ENCODE results near the gene ST6GALNAC2.
A peak's percentile ranks its signal among the peaks of the same experiment; 100 is the strongest.

The ST6GALNAC2 gene

DNA sequence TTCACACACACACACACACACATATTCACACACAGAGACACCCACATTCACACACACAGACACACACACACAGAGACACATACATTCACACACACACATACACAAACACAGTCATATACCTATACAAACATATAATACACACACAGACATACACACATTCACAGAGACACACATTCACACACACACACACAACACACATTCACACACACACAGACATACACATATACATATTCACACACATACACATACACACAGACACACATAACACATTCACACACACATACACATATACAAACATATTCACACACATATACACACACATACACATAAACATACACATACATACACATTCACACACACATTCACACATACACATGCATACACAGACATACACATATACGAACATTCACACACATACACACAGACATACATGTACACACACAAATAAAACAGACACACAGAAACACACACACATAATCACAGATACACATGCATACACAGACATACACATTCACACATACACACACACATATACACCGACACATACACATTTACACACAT is 37.9 kb downstream of the ST6GALNAC2 start (continued):
- TF ChIP-seq, protein P1, sequence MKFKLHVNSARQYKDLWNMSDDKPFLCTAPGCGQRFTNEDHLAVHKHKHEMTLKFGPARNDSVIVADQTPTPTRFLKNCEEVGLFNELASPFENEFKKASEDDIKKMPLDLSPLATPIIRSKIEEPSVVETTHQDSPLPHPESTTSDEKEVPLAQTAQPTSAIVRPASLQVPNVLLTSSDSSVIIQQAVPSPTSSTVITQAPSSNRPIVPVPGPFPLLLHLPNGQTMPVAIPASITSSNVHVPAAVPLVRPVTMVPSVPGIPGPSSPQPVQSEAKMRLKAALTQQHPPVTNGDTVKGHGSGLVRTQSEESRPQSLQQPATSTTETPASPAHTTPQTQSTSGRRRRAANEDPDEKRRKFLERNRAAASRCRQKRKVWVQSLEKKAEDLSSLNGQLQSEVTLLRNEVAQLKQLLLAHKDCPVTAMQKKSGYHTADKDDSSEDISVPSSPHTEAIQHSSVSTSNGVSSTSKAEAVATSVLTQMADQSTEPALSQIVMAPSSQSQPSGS (tag by site-specific recombination; IDR thresholded peaks at IDR 0.05; ENCODE audit: low read depth), result no peak
- TF ChIP-seq, protein P2, sequence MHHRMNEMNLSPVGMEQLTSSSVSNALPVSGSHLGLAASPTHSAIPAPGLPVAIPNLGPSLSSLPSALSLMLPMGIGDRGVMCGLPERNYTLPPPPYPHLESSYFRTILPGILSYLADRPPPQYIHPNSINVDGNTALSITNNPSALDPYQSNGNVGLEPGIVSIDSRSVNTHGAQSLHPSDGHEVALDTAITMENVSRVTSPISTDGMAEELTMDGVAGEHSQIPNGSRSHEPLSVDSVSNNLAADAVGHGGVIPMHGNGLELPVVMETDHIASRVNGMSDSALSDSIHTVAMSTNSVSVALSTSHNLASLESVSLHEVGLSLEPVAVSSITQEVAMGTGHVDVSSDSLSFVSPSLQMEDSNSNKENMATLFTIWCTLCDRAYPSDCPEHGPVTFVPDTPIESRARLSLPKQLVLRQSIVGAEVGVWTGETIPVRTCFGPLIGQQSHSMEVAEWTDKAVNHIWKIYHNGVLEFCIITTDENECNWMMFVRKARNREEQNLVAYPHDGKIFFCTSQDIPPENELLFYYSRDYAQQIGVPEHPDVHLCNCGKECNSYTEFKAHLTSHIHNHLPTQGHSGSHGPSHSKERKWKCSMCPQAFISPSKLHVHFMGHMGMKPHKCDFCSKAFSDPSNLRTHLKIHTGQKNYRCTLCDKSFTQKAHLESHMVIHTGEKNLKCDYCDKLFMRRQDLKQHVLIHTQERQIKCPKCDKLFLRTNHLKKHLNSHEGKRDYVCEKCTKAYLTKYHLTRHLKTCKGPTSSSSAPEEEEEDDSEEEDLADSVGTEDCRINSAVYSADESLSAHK (tag by site-specific recombination; IDR thresholded peaks at IDR 0.05), result no peak
- TF ChIP-seq ZNF792 (tag by site-specific recombination; IDR thresholded peaks at IDR 0.05) (no peak), ZNF214 (tag by site-specific recombination; IDR thresholded peaks at IDR 0.05; ENCODE audit: borderline replicate concordance) (no peak), ZNF112 (tag by site-specific recombination; IDR thresholded peaks at IDR 0.05) (no peak), MYNN (tag by site-specific recombination; IDR thresholded peaks at IDR 0.05; ENCODE audit: borderline replicate concordance) (0 out of 2 replicates have a peak, but pooled peaks have one; percentile 16), ZNF571 (tag by site-specific recombination; IDR thresholded peaks at IDR 0.05) (0 out of 2 replicates have a peak, but pooled peaks have one; percentile 12), ZNF223 (tag by site-specific recombination; IDR thresholded peaks at IDR 0.05) (no peak), ZNF624 (tag by site-specific recombination; IDR thresholded peaks at IDR 0.05) (peak; percentile 57; the same call in 1 of the 2 replicates), ZNF324 (tag by site-specific recombination; IDR thresholded peaks at IDR 0.05) (no peak), ZNF426 (tag by site-specific recombination; IDR thresholded peaks at IDR 0.05) (no peak), SP2 (tag by site-specific recombination; IDR thresholded peaks at IDR 0.05) (no peak), ZNF433 (tag by site-specific recombination; IDR thresholded peaks at IDR 0.05; ENCODE audit: low read depth) (no peak), ZNF184 (tag by site-specific recombination; IDR thresholded peaks at IDR 0.05) (no peak), ZNF169 (tag by site-specific recombination; IDR thresholded peaks at IDR 0.05) (no peak), ZNF391 (tag by site-specific recombination; IDR thresholded peaks at IDR 0.05; ENCODE audit: borderline replicate concordance, low read depth) (no peak), ZNF514 (tag by site-specific recombination; IDR thresholded peaks at IDR 0.05) (no peak), SETDB1 (IDR thresholded peaks at IDR 0.05; ENCODE audit: insufficient read length, low read length) (no peak), ZNF174 (tag by site-specific recombination; IDR thresholded peaks at IDR 0.05) (no peak)
- TF ChIP-seq, protein P3, sequence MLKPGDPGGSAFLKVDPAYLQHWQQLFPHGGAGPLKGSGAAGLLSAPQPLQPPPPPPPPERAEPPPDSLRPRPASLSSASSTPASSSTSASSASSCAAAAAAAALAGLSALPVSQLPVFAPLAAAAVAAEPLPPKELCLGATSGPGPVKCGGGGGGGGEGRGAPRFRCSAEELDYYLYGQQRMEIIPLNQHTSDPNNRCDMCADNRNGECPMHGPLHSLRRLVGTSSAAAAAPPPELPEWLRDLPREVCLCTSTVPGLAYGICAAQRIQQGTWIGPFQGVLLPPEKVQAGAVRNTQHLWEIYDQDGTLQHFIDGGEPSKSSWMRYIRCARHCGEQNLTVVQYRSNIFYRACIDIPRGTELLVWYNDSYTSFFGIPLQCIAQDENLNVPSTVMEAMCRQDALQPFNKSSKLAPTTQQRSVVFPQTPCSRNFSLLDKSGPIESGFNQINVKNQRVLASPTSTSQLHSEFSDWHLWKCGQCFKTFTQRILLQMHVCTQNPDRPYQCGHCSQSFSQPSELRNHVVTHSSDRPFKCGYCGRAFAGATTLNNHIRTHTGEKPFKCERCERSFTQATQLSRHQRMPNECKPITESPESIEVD (tag by site-specific recombination; IDR thresholded peaks at IDR 0.05), result no peak
- TF ChIP-seq, protein P4, sequence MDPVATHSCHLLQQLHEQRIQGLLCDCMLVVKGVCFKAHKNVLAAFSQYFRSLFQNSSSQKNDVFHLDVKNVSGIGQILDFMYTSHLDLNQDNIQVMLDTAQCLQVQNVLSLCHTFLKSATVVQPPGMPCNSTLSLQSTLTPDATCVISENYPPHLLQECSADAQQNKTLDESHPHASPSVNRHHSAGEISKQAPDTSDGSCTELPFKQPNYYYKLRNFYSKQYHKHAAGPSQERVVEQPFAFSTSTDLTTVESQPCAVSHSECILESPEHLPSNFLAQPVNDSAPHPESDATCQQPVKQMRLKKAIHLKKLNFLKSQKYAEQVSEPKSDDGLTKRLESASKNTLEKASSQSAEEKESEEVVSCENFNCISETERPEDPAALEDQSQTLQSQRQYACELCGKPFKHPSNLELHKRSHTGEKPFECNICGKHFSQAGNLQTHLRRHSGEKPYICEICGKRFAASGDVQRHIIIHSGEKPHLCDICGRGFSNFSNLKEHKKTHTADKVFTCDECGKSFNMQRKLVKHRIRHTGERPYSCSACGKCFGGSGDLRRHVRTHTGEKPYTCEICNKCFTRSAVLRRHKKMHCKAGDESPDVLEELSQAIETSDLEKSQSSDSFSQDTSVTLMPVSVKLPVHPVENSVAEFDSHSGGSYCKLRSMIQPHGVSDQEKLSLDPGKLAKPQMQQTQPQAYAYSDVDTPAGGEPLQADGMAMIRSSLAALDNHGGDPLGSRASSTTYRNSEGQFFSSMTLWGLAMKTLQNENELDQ (tag by site-specific recombination; IDR thresholded peaks at IDR 0.05; ENCODE audit: low read depth), result no peak
- TF ChIP-seq, protein P5, sequence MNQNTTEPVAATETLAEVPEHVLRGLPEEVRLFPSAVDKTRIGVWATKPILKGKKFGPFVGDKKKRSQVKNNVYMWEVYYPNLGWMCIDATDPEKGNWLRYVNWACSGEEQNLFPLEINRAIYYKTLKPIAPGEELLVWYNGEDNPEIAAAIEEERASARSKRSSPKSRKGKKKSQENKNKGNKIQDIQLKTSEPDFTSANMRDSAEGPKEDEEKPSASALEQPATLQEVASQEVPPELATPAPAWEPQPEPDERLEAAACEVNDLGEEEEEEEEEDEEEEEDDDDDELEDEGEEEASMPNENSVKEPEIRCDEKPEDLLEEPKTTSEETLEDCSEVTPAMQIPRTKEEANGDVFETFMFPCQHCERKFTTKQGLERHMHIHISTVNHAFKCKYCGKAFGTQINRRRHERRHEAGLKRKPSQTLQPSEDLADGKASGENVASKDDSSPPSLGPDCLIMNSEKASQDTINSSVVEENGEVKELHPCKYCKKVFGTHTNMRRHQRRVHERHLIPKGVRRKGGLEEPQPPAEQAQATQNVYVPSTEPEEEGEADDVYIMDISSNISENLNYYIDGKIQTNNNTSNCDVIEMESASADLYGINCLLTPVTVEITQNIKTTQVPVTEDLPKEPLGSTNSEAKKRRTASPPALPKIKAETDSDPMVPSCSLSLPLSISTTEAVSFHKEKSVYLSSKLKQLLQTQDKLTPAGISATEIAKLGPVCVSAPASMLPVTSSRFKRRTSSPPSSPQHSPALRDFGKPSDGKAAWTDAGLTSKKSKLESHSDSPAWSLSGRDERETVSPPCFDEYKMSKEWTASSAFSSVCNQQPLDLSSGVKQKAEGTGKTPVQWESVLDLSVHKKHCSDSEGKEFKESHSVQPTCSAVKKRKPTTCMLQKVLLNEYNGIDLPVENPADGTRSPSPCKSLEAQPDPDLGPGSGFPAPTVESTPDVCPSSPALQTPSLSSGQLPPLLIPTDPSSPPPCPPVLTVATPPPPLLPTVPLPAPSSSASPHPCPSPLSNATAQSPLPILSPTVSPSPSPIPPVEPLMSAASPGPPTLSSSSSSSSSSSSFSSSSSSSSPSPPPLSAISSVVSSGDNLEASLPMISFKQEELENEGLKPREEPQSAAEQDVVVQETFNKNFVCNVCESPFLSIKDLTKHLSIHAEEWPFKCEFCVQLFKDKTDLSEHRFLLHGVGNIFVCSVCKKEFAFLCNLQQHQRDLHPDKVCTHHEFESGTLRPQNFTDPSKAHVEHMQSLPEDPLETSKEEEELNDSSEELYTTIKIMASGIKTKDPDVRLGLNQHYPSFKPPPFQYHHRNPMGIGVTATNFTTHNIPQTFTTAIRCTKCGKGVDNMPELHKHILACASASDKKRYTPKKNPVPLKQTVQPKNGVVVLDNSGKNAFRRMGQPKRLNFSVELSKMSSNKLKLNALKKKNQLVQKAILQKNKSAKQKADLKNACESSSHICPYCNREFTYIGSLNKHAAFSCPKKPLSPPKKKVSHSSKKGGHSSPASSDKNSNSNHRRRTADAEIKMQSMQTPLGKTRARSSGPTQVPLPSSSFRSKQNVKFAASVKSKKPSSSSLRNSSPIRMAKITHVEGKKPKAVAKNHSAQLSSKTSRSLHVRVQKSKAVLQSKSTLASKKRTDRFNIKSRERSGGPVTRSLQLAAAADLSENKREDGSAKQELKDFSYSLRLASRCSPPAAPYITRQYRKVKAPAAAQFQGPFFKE (tag by site-specific recombination; IDR thresholded peaks at IDR 0.05; ENCODE audit: borderline replicate concordance), result no peak
- TF ChIP-seq, protein P6, sequence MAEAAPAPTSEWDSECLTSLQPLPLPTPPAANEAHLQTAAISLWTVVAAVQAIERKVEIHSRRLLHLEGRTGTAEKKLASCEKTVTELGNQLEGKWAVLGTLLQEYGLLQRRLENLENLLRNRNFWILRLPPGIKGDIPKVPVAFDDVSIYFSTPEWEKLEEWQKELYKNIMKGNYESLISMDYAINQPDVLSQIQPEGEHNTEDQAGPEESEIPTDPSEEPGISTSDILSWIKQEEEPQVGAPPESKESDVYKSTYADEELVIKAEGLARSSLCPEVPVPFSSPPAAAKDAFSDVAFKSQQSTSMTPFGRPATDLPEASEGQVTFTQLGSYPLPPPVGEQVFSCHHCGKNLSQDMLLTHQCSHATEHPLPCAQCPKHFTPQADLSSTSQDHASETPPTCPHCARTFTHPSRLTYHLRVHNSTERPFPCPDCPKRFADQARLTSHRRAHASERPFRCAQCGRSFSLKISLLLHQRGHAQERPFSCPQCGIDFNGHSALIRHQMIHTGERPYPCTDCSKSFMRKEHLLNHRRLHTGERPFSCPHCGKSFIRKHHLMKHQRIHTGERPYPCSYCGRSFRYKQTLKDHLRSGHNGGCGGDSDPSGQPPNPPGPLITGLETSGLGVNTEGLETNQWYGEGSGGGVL (tag by site-specific recombination; IDR thresholded peaks at IDR 0.05), result 0 out of 2 replicates have a peak, but pooled peaks have one; percentile 25
